GDM1 (cell line): Measurements from ENCODE around the gene TRPM2.
"Not testable (repeated sequence)": the region's sequence is repeated elsewhere in the genome, so short reads cannot be mapped to it uniquely, and the experiment has no call there.

Experiments
- DNase-seq: peaks from one replicate; lab custom pipeline; 2025; lab: John Stamatoyannopoulos, UW

The TRPM2 gene

DNA sequence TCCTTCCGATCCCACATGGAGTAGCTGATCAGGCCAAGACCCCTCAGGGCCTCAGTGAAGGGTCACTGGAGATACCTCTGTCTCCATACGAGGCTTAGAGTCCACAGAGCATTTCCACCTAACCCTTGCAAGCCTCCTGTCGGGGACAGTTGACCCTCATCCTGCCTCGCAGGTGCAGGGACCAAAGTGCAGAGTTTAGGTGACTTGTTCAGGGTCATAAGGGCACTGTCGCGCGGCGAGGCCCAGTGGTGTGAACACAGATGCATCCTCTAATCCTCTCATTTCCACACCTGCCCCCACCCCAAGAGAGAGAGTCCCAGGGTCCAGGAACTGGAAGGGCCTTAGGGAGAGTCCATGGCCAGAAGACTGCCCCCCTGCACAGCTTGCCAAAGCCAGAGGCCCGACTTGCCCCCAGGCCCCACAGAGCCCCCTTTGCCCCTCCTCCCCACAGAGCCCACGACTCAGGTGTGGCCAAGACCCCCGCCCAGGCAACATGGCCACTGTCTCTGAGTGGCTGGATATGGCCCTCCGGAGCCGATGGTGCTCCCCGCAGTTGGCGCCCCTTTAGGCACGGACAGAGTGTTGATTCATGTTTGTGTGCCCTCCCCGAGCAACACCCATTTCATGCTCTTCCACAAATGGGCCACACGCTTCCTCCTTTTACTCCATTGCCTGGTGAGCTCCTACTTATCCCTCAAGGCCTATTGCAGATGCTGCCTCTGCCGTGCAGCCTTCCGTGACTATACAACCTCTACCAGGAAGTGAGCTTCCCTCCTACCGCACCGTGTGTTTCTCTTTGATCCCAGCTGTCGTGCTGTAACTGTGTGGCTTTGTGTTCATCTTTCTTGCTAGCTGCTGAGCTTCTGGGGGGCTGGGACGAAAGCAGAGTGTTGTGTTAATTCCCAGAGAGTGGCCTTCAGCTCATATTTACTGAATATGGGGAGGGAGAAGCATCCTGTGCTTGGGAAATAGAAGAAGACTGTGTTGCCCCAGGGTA lies 1.7 kb downstream of the TRPM2 start:
- no peak for DNase-seq

DNA sequence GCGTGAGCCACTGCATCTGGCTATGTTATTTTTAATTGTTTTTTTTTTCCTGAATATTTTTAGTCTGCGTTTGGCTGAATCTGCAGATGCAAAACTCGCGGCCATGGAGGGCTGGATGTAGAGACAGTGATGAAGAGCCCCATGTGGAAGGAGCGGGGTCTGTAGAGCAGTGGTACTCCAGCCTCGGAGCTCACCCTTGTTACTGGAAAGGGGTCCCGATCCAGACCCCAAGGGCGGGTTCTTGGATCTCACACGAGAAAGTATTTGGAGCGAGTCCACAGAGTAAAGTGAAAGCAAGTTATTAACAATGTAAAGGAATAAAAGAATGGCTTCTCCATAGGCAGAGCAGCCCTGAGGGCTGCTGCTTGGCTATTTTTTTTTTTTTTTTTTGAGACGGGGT lies 2.7 kb downstream of the TRPM2 start:
- no peak for DNase-seq

DNA sequence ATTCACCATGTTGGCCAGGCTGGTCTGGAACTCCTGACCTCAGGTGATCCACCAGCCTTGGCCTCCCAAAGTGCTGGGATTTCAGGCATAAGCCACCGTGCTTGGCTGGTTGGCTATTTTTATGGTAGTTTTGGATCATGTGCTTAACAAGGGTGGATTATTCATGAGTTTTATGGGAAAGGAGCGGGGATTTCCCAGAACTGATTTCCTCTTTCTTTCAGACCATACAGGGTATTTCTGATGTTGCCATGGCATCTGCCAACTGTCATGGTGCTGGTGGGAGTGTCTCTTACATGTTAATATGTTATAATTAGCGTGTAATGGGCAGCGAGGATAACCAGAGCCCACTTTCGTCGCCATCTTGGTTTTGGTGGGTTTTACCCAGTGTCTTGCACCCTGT lies 3.2 kb downstream of the TRPM2 start:
- no peak for DNase-seq

DNA sequence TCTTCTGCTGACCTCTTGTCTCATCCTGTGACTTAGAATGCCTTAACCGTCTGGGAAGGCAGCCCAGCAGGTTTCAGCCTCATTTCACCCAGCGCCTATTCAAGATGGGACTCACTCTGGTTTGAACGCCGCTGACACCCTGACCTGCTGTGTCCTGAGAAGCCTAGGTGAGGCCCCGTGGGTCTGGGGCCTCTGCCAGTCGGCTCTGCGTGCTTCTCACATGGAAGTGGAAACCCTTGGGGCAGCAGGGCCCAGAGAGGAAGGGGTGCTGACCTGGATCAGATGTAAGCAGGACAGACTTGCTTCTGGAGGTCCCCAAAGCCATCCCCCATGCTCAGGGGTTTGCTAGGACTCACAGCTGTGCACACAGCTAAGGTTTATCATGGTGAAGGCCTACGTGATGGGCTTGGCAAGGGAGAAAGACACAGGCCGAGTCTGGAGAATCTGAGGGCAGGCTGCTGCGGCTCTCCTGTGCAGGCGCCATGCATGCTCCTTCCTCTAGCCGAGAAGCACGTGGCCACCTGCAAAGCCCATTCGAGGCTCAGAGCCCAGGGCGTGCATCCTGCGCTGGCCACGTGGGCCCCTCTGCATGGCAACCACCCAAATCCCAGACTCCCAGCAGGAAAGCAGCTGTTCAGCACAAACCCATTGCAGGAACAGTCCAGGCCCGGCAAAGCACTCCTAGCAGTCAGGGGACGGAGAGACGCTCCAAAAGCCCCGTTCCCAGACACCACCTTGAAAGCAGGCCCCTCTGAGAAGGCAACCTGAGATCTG lies 3.8 kb downstream of the TRPM2 start:
- no peak for DNase-seq

DNA sequence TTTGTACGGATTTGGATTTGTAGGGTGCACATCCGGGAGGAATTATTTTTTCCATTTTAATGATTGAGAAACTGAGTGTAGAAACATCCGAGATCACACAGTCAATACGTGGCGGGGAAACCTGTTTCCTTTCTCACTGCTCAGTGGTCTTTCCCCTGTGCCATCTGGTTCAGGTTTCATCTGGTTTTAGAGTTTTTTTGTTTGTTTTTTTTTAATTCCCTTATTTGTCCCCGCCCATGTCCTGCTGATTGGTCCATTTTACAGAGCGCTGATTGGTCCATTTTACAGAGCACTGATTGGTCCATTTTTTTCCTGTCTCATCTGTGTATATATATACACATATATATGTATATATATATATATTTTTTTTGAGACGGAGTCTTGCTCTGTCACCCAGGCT lies 6.0 kb downstream of the TRPM2 start:
- no peak for DNase-seq

DNA sequence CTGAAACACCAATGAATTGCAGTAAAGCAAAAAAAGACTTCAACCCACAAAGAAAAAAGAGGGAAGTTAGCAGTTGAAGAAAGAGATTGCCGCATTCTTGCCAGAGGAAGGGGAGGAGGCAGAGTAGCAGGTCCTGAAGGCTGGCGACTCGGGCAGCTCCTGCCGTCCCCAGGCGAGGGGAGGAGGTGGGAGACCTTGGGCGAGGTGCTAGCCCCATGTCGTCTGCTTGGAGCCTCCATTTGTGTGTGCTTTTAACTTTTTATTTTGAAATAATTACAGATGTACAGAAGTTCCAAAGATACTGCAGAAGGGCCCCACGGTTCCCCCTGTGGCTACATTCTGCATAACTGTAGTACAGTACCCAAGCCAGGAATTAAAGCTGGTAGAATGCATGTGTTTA lies 6.7 kb downstream of the TRPM2 start:
- DNase-seq = peak; percentile 38

DNA sequence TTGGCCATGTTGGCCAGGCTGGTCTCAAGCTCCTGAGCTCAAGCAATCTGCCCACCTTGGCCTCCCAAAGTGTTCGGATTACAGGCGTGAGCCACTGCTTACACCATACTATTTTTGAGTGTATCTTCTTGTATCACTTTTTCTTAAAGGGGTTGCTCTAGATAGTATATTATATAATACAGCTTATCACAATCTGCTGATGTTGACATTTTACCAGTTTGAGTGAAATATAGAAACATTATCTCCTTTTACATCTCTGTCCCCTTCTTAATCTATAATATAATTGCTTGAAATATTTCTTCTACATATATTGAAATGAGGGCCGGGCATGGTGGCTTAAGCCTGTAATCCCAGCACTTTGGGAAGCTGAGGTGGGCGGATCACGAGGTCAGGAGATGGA lies 8.5 kb downstream of the TRPM2 start:
- not testable (repeated sequence) for DNase-seq

DNA sequence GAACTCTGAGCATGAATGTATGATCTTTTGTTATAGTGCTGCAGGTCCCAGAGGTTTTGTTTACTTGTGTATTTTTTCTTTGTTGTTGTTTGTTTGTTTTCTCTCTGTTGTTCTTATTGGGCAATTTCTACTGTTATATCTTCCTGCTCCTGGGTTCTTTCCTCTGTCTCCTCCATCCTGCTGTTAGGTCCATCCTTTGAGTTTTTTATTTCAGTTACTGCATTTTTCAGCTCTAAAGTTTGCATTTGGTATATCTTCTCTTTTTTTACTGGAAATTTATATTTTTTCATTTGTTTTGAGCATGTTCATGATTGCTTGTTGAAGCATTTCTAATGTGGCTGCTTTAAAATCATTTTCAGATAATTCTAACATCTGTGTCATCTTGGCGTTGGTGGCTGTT lies 9.9 kb downstream of the TRPM2 start:
- no peak for DNase-seq

DNA sequence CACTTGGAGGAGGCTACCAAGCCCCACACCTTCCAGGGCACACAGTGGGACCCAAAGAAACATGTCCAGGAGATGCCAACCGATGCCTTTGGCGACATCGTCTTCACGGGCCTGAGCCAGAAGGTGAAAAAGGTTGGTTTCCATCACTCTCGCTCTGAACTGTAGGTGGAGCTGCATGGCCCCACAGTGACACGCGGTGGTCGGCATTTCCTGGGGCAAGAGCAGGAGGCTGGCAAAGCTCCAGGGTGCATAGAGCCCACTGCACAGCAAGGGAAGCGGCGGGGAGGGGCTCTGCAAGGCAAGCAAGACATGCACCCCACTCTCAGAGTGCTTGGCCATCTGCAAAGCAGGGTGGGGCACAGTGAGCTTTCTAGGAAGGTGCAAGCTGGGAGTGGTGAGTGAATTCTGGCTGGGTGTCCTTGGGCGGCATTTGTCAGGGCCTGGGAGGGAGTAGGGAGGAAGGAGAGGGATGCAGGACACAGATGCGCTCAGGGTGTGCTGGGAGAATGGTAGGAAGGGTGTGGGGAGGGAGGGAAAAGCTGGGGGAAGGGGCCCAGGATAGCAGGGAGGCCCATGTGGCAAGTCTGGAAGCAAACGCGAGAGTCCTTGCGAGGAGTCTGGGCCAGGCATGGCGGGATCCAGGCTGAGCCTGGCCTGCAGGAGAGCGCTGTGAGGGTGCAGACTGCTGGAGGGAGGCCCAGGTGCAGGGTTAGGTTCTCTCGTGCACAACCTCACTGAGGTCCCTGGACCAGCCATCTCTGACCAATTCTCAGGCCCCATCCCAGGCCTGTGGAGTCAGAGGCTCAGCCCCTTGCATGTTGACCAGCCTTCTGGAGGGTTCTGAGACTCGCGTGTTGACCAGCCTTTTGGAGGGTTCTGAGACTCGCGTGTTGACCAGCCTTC lies 11.0 kb downstream of the TRPM2 start:
- no peak for DNase-seq

DNA sequence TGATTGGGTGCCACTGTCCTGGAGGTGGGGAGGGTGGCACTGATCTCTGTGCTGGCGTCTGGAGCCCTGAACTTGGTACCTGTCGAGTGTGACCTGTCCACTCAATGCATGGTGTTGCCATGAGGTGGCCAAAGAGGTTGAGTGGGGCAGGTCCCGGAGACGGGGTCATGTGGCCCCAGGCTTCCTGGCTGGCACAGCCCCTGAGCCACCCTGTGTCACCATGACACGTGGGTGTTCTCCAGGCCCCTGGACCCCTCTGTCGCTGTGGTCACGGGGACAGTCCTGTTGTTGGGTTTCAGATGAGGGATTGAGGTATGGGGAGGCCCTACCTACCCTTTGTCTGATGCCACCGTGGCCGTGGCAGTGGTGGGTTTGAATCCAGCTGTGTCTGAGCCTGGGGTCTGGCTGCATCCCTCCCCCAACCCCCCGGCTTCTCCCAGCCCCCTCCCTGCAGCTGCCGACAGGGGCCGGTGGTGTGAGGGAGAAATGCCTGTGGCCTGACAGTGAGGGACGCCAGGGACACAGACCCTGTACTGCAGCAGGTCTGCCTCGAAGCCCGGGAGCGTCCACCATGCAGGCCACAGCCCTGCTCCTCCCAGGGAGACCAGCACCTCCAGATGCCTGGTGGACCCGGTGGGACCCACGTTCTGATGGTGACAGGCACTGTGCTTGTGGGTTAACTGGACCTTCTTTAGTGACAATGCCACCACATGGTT lies 12.0 kb downstream of the TRPM2 start:
- DNase-seq = no peak

DNA sequence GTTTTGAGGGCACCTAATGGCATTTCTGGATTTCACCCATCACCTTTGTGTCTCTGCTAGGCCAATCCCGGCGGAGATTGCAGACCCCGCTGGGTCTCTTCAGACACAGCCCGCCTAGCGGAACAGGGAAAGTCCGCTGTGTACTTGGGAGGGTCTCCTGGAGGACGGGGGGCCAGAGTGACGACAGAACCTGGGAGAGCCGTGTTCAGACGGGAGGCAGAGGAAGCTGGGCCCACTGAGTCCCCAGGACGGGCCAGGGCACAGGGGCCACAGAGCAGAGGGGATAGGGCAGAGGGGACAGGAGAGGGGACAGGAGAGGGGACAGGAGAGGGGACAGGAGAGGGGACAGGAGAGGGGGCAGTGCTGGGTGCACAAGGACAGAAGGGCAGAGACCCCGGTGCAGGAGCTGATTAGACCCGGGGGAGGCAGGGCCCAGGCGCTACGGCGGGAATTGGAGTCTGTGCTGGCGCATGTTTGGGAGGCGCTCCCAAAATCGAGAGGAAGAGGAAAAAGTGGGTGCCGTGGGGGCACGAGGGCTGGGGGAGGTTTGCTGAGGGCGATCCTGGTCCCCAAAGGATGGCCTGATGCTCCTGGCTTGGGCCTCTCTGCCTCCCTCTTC lies 12.7 kb downstream of the TRPM2 start:
- no peak for DNase-seq

DNA sequence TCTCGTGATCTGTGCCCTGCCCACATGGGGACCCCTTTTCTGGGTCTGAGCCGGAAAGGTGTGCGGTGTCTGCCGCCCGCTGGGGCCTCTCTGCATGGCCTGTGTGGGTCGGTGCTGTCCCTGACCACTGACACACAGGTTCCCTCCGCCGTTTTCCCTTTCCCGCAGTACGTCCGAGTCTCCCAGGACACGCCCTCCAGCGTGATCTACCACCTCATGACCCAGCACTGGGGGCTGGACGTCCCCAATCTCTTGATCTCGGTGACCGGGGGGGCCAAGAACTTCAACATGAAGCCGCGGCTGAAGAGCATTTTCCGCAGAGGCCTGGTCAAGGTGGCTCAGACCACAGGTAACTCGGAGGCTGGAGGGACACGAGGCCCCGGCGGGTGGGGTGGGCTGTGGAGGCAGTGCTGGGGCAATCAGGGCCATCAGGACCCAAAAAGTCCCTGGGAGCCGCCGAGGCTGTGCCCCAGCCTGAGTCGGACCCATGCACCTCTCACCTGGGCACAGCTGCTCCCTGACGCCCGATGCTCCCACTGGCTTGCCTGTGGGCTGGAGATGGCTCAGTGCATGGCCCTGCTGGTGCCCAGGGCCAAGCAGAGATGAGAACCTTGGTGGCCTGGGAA lies 13.3 kb downstream of the TRPM2 start:
- DNase-seq = no peak

DNA sequence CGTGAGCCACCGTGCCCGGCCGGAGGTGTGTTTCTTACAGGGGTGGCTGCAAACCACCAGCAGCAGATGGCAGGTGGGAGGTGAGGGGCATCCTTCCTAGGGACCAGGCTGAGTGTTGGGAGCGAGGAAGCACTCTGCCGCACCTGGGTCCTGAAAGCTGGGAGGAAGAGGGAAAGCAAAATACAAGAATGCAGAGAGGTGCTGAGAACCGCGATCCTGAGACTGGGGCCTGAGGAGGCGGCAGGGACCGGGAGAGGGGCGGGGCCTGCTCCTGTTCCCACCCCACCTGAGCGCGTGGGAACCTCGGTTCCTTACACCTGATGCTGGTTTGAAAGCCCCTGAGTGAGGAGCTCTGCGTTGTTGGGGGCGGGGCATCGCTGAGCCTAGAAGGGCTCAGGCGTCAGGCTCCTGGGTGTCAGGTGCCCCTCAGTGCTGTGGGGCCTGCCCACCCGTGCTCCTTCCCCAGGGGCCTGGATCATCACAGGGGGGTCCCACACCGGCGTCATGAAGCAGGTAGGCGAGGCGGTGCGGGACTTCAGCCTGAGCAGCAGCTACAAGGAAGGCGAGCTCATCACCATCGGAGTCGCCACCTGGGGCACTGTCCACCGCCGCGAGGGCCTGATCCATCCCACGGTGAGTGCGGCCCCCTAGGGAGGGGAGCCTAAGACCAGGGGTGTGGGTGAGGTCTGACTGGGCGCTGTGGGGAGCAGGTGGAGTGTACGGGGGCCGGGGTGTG lies 15.5 kb downstream of the TRPM2 start:
- no peak for DNase-seq

DNA sequence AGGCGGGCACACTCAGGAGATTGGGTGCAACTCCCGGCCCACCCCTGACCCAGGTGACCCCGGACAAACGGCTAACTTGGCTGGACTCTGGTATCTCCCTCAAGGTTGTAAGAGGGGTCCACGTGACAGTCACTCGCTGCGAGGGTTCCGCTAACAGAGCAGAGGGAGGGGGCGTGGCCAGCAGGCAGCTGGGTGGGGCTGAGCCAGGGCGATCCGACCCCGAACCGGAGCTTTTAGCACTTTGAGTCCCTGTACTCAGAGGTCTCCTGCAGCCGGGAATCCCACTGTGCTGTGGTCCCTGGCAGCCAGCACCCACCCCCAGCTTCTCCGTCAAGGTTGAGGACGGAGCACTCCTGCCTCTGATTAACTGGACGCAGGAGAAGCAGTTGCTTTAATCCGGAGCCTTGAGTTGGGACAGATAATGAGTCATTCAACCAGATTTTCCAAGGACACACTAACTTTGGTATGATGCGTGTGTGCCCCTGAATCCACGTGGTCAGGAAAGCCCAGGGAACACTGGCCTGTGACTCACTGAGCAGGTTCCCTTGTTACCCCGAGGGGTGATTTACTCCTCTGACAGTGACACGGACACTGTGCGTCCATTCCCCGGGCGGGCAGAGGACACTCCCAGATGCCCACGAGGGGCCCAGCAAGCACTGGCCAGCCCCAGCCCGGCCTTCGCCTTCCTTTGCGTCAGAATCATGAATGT lies 16.8 kb downstream of the TRPM2 start:
- no peak for DNase-seq

DNA sequence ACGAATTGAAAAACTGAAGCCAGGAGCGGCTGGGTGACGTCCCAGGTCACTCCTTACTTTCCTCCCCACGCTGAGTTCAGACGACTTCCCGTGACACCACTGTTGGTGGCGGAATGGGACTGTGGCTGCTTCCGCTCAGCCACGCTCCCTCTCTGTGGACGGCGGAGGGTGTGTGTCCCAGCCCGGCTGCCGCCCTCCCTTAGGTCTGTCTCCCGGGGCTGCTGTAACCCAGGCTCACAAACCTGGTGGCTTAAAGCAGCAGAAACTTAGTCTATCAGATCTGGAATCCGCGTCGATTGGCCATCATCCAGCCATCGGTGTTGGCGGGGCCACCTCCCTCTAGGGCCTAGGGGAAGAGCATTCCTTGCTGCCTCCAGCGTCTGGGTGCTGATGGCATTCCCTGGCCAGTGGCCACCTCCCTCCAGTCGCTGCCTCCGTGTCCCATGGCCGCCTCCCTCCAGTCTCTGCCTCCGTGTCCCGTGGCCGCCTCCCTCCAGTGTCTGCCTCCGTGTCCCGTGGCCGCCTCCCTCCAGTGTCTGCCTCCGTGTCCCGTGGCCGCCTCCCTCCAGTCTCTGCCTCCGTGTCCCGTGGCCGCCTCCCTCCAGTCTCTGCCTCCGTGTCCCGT lies 17.5 kb downstream of the TRPM2 start:
- no peak for DNase-seq

DNA sequence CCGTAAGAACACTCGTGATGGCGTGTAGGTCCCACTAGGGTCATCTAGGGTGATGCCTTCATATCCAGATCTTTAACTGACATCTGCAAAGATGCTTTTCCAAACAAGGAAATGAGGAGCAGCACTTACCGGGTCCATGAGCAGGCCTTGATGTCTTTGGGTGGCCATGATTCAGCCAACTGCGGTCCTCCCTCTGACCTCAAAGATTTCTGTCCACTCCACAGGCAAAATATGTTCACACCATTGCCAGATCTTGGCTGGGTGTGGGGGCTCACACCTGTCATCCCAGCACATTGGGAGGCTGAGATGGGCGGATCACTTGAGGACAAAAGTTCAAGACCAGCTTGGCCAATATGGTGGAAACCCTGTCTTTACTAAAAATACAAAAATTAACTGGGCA lies 18.2 kb downstream of the TRPM2 start:
- no peak for DNase-seq

DNA sequence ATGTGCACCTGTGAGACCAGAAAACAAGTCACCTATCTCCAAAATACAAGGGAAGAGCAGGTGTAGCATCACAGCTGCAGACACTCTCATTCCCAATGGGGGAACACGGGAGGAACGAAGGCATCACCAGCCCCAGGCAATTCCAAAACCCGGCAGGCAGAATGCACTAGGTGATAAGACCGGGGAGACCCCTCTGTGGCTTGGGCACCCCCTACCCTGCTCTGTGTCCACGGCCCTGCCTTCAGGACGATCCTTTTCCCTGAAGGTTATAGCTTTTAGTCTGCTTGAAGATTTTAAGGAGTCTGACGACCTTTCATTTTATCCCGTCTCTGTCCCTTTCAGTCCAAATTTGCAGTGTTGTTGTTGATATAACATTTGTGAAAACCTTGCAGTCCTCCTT lies 19.2 kb downstream of the TRPM2 start:
- no peak for DNase-seq

DNA sequence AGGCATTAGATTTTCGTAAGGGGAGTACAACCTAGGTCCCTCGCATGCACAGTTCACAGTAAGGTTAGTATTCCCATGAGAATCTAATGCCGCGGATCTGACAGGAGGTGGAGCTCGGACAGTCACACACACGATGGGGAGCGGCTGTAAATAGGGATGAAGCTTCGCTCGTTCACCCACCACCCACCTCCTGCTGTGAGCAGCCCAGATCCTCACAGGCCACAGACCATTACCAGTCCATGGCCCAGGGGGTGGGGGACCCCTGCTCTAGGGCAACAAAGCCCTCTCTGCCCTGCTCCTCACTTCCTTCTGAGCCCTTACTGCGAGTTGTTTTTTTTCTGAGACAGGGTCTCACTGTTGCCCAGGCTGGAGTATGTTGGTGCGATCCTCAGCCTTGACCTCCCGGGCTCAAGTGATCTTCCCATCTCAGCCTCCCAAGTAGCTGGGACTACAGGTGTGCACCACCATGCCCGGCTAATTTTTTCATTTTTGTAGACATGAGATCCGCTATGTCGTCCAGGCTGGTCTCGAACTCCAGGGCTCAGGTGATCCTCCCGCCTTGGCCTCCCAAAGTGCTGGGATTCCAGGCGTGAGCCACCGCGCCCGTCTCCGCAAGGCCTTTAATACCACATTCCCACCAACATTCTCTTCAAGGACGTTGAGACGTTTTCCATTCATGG lies 21.3 kb downstream of the TRPM2 start:
- DNase-seq = no peak
